DND-41 (cell line): Measurements from ENCODE around the gene HGFAC.

ENCODE experiments used
- ATAC-seq: fragments of 200-7000 bp; cut with Tn5 transposase; 3 replicates; pipeline ENCODE4 v1.9.1; 2021; ENCODE audit warnings: low read depth; ENCODE audit not compliant: insufficient read depth
- DNase-seq: peaks from one replicate; pipeline ENCODE4 v3.0.0-alpha.2; 2020
- H2AFZ ChIP-seq: 2 replicates; pipeline ENCODE4 v1.6.0; 2012; ENCODE audit warnings: low read depth, low read length
- H3K27ac ChIP-seq: 2 replicates; pipeline ENCODE4 v1.5.1; 2012; ENCODE audit warnings: low read length, inconsistent platforms
- H3K27me3 ChIP-seq: fragments of 200-600 bp; sonication (generic); 2 replicates; pipeline ENCODE4 v1.6.0; 2012; ENCODE audit warnings: low read length, mild to moderate bottlenecking, inconsistent platforms; ENCODE audit not compliant: insufficient read depth, poor library complexity
- H3K36me3 ChIP-seq: 2 replicates; pipeline ENCODE4 v1.5.1; 2012; ENCODE audit warnings: low read length, inconsistent platforms; ENCODE audit not compliant: insufficient read depth
- H3K4me1 ChIP-seq: 2 replicates; pipeline ENCODE4 v1.5.1; 2012; ENCODE audit warnings: mild to moderate bottlenecking, low read length; ENCODE audit not compliant: insufficient read depth
- H3K4me2 ChIP-seq: 2 replicates; pipeline ENCODE4 v1.6.0; 2012; ENCODE audit warnings: mild to moderate bottlenecking, moderate library complexity, low read length, inconsistent platforms; ENCODE audit not compliant: insufficient read depth
- H3K4me3 ChIP-seq, 2 experiments: fragments of 200-600 bp in 1 of 2; shearing (Covaris generic) in 1 of 2; 2 replicates each; pipeline ENCODE4 v1.5.1; 2012 to 2016; ENCODE audit warnings: inconsistent platforms in 2 of 2, low read length in 2 of 2, mild to moderate bottlenecking in 2 of 2, low read depth in 1 of 2, moderate library complexity in 1 of 2
- H3K79me2 ChIP-seq: 2 replicates; pipeline ENCODE4 v1.6.0; 2012; ENCODE audit warnings: low read length, inconsistent platforms; ENCODE audit not compliant: insufficient read depth
- H3K9ac ChIP-seq: 2 replicates; pipeline ENCODE4 v1.6.0; 2012; ENCODE audit warnings: low read depth, mild to moderate bottlenecking, inconsistent platforms, low read length, moderate library complexity
- H3K9me3 ChIP-seq: 2 replicates; pipeline ENCODE4 v1.5.1; 2012; ENCODE audit warnings: low read length, moderate library complexity, mild to moderate bottlenecking, inconsistent platforms; ENCODE audit not compliant: insufficient read depth, severe bottlenecking
- H4K20me1 ChIP-seq: 2 replicates; pipeline ENCODE4 v1.6.0; 2012; ENCODE audit warnings: low read length; ENCODE audit not compliant: insufficient read depth
- EZH2 ChIP-seq: IDR thresholded peaks from 3 replicates; pipeline ENCODE4 v1.6.1; 2012; ENCODE audit warnings: borderline replicate concordance, low read depth, mild to moderate bottlenecking, moderate library complexity, low read length, inconsistent platforms; ENCODE audit not compliant: severe bottlenecking
- TF ChIP-seq, protein P1 (sequence below): IDR thresholded peaks from 2 replicates; pipeline ENCODE4 v1.5.1; 2012; ENCODE audit warnings: borderline replicate concordance, low read length, moderate library complexity, mild to moderate bottlenecking; ENCODE audit not compliant: poor library complexity, severe bottlenecking; ENCODE audit errors: extremely low read depth

The HGFAC gene

DNA sequence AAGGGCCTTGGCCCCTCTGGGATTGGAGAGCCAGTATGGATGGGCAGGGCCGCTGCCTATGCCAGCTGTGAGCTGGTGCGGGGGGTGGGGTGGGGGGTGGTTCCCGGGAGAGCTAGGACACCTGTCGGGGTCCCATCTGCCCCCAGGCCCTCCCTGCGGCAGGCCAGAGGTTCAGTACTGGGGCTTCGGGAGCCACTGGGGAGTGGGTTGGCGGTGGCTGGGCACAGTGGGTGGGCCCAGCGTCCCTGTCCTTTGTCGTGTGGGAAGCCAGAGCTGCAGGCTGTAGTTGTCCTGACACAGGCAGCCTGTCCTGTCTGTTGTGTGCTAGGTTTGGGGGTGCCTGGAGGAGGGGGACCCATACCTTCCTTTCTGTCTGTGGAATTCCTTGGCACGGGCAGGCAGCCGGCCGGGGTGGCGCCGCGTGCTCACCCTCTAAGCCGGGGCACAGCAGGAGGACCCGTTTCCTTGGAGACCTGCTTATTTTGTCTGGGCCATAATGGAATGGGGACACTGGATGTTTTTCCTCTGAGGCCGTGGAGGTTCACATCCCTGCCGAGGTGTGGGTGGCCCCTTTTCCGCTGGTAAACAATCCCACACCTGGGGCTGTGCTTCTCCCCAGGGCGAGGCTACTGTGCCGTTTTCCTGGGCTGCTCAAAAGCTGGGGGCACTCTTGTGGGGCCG lies 36.1 kb downstream of the HGFAC start:
- TF ChIP-seq, protein P1, sequence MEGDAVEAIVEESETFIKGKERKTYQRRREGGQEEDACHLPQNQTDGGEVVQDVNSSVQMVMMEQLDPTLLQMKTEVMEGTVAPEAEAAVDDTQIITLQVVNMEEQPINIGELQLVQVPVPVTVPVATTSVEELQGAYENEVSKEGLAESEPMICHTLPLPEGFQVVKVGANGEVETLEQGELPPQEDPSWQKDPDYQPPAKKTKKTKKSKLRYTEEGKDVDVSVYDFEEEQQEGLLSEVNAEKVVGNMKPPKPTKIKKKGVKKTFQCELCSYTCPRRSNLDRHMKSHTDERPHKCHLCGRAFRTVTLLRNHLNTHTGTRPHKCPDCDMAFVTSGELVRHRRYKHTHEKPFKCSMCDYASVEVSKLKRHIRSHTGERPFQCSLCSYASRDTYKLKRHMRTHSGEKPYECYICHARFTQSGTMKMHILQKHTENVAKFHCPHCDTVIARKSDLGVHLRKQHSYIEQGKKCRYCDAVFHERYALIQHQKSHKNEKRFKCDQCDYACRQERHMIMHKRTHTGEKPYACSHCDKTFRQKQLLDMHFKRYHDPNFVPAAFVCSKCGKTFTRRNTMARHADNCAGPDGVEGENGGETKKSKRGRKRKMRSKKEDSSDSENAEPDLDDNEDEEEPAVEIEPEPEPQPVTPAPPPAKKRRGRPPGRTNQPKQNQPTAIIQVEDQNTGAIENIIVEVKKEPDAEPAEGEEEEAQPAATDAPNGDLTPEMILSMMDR: no peak
- TF ChIP-seq EZH2: no peak
- no peak overlapping the region for H2AFZ ChIP-seq
- no peaks in the 10 kb centered on the region for H3K27me3 ChIP-seq
- H4K20me1 ChIP-seq: peaks cover 20% of the 10 kb centered on the region
- no peak overlapping the region for H3K4me2 ChIP-seq
- no peak overlapping the region for H3K4me3 ChIP-seq
- ATAC-seq (no peak), DNase-seq (no peak)
- H3K9me3 ChIP-seq: no peaks in the 10 kb centered on the region
- H3K79me2 ChIP-seq: no peaks in the 10 kb centered on the region
- H3K4me1 ChIP-seq: no peaks in the 10 kb centered on the region
- H3K9ac ChIP-seq: no peak overlapping the region
- H3K36me3 ChIP-seq: no peaks in the 10 kb centered on the region
- H3K27ac ChIP-seq: no peak overlapping the region

DNA sequence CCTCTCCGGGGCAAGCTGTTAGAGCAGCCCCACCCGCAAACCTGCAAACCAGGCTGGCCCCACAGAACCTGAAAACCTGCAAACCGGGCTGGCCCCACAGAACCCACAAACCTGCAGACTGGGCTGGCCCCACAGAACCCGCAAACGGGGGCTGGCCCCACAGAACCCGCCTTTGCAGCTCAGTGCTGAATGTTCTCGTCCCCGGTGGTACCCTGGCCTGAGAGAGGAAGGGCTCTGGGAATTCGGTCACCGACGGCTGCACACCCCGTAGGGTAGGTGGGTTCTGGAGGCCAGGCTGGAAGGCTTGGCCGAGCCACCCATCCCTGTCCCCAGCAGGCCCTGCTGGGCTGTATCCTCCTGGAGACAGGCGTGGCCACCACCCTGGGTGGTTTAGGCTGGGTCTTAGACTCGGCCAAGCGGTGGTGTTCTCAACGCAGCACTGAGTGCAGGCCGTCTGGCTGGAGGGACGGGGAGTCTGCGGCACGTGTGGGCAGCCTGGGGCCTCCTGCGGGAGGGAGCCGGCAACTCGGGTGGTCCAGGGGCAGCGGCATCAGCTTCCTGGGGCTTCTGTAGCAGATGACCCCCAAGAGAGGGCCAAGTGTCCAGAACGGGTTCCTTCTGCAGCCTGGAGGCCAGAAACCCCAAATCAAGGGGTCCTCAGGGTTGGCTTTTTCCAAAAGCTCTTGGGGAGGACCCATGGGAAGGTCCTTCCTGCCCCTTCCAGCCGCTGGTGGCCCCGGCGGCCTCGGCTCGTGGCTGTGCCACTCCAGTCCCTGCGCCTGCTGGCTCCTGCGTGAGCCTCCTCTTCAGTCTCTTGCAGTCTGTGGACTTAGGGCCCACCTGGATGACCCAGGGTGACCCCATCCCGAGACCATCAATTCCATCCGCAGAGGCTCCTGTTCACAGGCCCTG lies 36.9 kb downstream of the HGFAC start:
- Histone ChIP-seq H3K4me3 (no peak overlapping the region), H3K27ac (no peak overlapping the region), H3K27me3 (no peaks in the 10 kb centered on the region), H3K9ac (no peak overlapping the region), H3K79me2 (no peaks in the 10 kb centered on the region), H3K4me2 (no peak overlapping the region), H3K9me3 (no peaks in the 10 kb centered on the region), H2AFZ (no peak overlapping the region), H3K36me3 (no peaks in the 10 kb centered on the region), H3K4me1 (no peaks in the 10 kb centered on the region), H4K20me1 (peaks cover 18% of the 10 kb centered on the region; the same call in 1 of the 2 replicates)
- ATAC-seq (no peak), DNase-seq (no peak)
- TF ChIP-seq, protein P1: no peak
- no peak for TF ChIP-seq EZH2

- H3K4me2 ChIP-seq: no peak overlapping the region
- TF ChIP-seq EZH2: no peak
- TF ChIP-seq, protein P1: no peak
- no peak for ATAC-seq
These were observed 37.8 kb downstream of the HGFAC start for GRCh38 chr4:3479358-3480101.

More at GRCh38 chr4:3479358-3480101, 37.8 kb downstream of the HGFAC start:
- Histone ChIP-seq H2AFZ (no peak overlapping the region), H3K36me3 (no peaks in the 10 kb centered on the region), H3K9ac (no peak overlapping the region), H3K27me3 (no peaks in the 10 kb centered on the region), H3K9me3 (no peaks in the 10 kb centered on the region), H3K4me3 (no peak overlapping the region), H3K79me2 (no peaks in the 10 kb centered on the region), H3K27ac (no peak overlapping the region), H4K20me1 (peaks cover 22% of the 10 kb centered on the region; the same call in 1 of the 2 replicates), H3K4me1 (no peaks in the 10 kb centered on the region)
- no peak for DNase-seq
